HG02981 (cell line): ENCODE measurements around the gene CCDC175.
A peak's percentile ranks its signal among the peaks of the same experiment; 100 is the strongest.

ENCODE experiments used
- ATAC-seq: cut with Tn5 transposase; IDR thresholded peaks from one replicate; pipeline ENCODE4 v1.9.1; 2021; ENCODE audit warnings: mild to moderate bottlenecking, moderate library complexity; ENCODE audit not compliant: unreplicated experiment

Gene CCDC175

DNA sequence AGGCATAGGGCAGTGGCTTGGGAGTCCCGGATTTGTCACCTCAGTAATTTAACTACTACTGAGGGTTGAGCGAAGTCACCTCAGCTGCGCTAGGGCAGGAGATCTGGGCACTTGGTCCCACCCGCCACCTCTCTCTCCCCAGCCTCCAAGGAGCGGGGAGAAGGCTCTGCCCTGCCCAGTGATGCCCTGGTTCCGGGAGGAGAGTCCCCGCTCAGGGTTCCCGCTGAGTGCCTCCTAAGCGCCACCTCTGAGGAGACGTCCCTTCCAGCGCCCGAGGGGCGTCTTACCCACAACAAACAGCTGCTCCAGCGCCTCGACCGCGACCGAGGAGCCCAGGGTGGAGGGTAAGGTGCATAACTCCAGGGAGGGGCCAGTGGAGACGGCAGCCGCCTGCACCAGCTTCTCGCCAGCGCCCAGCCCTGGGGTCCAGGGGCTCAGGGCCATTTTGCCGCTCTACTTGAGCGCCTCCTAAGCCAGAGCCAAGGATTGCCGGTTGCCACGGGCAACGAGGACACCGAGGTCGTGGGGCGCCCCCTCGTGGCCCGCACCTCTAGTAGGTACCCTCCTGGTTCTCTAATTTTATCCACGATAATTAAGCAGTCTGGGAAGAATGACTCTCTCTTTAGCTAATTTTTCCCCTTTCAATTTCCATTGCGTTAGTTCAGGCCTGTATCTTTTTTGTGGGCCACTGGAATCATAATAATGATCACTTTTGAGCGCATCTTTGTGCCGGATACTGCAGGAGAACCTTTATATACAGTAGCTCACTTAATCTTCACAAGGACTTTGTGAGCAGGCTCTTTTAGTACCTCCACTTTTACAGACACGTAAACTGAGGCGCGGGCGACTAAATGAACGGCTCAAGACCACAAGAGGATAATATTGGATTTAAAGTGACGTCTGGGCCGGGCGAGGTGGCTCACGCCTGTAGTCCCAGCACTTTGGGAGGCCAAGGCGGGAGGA is at the start of gene CCDC175:
Gene CCDC175, minus strand, starts transcription at position 481 of the 963 bp plus-strand sequence. Its CDS starts 37 bp downstream, at position 444.
- peak; percentile 99 for ATAC-seq

DNA sequence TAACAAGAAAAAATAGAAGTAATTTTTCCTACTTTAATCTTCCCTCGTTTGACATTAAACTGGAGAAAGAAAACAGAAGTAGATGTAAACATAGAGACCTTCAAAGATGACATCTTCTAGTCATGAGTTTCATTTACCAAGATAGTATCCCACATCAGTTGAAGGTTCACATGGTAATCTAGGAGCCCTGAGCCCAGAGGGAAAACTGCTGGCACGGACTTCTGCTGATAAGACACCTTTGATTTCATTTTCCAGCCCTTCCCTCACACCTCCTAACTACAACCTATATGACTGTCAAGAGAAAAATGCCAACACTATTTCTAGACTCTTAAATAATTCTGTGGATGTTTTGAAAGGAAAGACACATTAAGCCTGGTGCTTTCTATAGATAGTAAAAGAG is 46.0 kb upstream of the CCDC175 start:
- ATAC-seq = no peak

- no peak for ATAC-seq
Observed at GRCh38 chr14:59619061-59619460, 42.4 kb upstream of the CCDC175 start.

GRCh38 chr14:59601056-59601455 is 24.4 kb upstream of the CCDC175 start:
- ATAC-seq = no peak

GRCh38 chr14:59600211-59600945 is 23.8 kb upstream of the CCDC175 start:
- ATAC-seq = no peak

DNA sequence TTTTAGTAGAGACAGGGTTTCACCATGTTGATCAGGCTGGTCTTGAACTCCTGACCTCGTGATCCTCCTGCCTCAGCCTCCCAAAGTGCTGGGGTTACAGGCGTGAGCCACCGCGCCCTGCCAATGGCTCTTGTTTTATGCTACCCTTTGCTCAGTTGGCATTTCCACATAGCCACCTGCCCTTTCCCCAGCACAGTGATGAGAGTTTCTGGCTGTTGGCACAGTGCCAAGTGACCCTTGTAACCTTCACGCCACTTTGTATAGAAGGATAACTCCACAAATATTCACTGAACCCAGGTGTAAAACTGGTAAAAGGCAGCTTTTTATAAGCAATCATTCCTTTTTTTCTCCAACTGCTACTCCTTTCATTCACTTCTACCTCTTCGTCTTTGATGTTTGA is 18.5 kb upstream of the CCDC175 start:
- ATAC-seq = no peak

DNA sequence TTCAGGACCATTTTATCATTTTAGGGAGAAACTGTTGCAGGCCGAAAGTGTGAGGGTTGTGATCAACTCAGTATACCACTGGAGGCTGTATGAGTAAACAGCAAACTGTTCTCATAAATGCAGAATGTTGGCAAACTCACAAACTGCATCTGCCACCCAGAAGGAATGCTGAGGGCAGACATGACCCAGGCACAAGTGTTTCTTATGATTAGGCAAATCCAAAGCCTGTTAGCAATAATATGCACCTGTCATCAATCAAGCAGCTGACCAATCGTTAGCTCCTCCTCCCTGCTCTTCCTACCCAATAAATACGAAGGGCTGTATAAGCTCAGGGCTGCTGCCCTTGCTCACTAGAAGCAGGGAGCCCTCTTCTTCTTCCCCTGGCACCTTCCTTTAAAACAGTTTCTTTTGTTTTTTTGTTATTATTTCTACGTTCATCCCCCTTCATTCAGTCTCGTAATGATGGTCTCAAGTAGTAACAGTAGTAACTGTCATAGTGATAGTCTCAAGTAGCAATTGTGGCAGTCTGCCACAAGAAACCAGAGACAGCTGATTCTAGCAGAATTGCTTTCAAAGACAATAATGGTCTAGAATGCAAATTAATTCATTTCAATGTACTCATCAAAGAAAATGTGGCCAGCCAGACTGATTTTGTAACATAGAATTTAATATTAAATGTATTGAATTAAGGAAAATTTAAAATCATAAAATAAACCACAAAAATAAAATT is 15.2 kb upstream of the CCDC175 start:
- no peak for ATAC-seq

DNA sequence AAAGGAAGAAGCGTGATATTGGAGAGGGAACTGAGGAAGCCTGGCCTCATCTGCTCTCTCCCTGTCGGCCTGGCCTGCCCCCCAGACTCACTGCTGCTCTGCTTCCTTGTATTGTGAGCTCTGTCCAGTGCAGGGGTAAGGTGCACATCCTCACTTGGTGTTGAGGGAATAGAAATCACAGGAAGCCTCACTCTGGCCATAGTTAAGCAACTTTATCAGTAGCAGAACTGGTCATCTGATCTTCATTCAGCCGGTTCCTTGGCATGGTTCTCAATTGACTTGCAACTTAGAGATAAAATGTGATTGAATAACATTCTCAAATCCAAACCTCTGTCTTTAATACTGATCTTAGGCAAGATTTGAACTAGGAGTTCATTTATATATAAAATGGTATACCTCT is 11.5 kb upstream of the CCDC175 start:
- no peak for ATAC-seq

DNA sequence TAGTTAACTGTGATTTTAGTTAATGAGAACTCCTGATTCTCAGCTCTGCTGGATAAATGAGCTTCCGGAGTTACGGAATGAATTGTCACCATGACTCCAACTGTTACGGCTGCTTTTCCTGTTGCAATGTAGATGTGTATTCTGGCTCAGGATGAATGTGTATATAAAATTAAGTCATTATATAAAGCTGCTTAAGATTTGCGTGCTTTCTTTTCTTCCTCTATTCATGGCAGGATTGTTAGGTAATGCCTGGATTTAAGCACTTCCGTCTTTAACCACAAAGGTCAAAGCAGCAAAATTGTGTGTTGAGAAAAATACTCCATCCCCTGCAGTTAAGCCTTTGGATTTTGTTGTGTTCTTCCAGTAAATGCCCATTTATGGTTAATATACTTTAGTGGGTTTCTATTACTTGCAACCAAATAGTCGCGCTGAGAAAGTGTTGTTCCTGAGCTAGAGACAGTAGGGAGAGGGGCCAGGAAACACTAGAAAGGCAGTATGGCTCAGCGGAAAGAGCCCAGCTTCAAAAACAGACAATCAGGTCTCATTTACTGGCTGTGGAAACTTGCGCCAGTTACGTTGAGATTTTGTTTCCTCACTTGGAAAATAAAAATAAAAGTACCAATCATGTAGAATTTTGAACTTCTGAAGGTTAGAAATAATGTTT is 9.4 kb upstream of the CCDC175 start:
- ATAC-seq = no peak

GRCh38 chr14:59583755-59584154 is 7.1 kb upstream of the CCDC175 start:
- no peak for ATAC-seq

DNA sequence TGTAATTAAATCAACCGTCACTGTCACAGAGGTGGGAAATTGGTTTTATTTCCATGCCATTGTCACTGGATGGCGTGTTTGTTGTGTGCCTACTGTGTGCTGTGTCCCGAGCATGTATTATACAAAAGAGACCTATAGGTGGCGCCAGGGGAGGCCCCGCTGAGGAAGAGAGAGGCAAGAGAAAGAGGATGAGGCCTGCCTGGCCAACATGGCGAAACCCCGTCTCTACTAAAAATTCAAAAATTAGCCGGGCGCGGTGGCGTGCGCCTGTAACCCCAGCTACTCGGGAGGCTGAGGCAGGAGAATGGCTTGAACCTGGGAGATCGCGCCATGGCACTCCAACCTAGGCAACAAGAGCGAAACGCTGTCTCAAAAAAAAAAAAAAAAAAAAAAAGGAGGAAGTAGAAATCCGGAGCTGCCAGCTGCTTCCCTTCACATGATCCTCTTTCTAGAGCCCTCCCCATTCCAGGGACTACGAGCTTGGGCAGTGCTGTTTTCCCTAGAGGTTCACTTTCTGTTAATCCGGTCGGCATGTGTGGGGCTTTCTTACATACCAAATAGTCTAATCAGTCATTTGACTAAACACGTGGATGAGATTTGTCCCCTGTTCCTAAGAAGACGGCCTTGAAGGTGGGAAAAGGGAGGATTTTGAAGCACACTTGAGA is 6.4 kb upstream of the CCDC175 start:
- ATAC-seq = no peak

DNA sequence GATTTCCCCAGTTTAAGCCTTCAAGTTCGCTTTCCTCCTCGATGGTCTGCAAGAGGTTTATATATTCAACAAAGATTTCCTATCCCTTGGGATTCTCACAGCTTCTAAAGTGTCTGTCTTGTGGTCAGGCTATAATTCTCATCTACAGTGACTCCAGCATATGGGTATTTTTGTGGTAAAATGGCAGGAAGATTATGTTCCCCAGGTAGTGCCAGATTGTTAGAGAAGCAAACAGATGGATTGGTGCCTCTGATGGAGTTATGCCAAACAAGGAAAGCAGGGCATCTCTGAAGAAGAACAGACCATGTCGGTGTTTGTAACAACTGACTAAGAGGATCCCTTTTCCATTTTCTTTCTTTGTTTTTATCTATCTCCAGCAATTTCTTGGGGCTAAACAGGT is 5.5 kb upstream of the CCDC175 start:
- ATAC-seq = no peak

- no peak for ATAC-seq
Observed at GRCh38 chr14:59580911-59581310, 4.3 kb upstream of the CCDC175 start.

- ATAC-seq = no peak
Observed at GRCh38 chr14:59570122-59570521, 6.5 kb downstream of the CCDC175 start.

DNA sequence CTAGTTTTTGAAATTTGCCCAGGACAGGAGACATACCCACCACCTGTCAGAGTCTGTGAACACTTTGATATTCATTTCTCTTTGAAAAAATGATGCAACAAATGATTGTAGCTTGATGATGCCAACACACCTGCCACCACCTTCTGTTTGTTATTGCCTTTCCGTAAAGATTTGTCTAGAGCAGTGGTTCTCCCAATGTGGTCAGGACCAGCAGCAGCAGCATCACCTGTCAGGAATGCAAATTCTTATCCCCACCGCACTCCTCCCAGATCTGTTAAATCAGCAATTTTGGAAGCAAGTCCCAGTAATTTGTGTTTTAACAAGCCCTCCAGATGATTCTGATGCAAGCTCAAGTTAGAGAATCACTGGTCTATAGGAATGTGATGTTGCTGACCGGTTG is 9.9 kb downstream of the CCDC175 start:
- no peak for ATAC-seq

DNA sequence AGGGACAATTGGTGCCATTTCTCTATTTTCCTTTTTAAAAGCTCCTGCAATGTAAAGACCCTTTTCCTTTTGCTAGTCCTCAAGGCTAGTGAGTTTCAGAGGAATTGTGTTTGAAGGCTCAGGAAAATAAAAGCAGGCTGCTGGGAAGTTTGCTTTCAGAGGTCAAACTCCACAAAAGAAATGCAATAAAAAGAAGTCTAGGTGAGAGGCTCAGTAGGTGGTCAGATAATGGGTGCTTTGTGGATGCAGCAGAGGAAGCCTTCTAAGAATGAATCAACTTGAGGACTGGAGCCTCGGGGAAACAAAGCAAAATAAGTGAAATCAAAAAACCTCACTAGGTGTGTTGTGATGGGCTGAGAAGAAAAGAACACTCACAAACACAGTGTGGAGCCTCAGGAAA is 10.3 kb downstream of the CCDC175 start:
- no peak for ATAC-seq

DNA sequence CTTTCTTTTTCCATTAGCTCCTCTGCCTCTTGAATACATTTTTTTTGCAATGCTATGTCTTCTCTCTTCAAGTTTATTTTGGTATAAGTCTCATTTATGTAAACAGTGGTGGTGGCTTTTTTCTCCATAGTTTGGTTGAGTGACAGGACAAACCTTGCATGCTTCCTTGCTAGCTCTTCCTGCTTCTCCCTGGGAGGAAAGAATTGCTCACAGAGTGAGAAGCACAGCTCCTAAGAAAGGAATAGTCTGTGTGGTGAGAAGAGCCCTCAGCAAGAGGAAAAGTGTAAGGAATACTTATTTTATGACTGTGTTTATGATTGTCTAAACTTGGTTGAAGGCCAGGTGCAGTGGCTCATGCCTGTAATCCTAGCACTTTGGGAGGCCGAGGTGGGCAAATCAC is 11.5 kb downstream of the CCDC175 start:
- no peak for ATAC-seq

- ATAC-seq = no peak
Observed at GRCh38 chr14:59564366-59564765, 12.2 kb downstream of the CCDC175 start.

DNA sequence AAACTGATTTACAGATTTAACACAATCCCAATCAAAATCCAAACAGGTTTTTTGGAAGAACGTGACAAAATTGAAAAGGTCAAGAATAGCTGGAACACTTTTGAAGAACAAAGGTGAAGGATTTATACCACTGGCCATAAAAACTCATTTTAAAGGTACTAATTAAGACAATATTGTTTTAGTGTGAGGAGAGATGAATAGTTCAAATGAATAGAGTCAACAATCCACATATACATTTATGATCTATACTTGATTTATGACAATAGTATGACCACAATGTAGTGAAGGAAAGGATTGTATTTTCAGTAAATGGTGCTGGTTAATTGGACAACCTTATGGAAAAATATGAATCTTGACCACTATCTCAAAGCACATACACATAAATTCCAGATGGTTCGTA is 29.3 kb downstream of the CCDC175 start:
- ATAC-seq = no peak

DNA sequence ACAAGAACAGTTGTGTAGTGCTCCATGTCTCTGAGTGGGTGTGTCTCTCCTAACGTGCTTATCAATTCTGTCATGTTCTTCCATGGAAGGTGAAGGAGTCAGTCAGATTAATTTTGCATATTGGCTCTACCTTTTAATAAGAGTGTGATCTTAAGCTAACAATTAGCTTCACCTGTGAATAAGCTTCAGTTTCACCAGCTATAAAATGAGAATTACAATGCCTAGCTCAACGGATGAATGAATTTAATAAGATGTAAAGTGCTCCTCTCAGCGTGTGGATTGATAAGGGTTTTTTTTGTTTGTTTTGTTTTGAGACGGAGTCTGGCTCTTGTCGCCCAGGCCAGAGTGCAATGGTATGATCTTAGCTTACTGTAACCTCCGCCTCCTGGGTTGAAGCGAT is 32.7 kb downstream of the CCDC175 start:
- ATAC-seq = no peak
